ENCODE data around the gene GSTM4.

- TF ChIP-seq CTCF (IDR thresholded peaks at IDR 0.05) (no peak), SMC3 (IDR thresholded peaks at IDR 0.05) (no peak), RCOR1 (IDR thresholded peaks at IDR 0.05; ENCODE audit: low read depth, low read length) (no peak), RFX5 (IDR thresholded peaks at IDR 0.05) (no peak), MAZ (IDR thresholded peaks at IDR 0.05; ENCODE audit: borderline replicate concordance, low read depth, low read length) (no peak), POLR2A (IDR thresholded peaks at IDR 0.05; ENCODE audit: low read length) (no peak), BCL3 (IDR thresholded peaks at IDR 0.05) (no peak), JUN (IDR thresholded peaks at IDR 0.05) (no peak), CHD4 (IDR thresholded peaks at IDR 0.05; ENCODE audit: borderline replicate concordance) (no peak), MYC (IDR thresholded peaks at IDR 0.05; ENCODE audit: borderline replicate concordance, low read length) (no peak), TFCP2L1 (CRISPR knock-in tag; IDR thresholded peaks at IDR 0.05) (no peak), JUNB (IDR thresholded peaks at IDR 0.05) (no peak), REST (IDR thresholded peaks at IDR 0.05) (no peak), MAX (IDR thresholded peaks at IDR 0.05) (no peak)
Measured at GRCh38 chr1:109659997-109660690, 4.2 kb downstream of the GSTM4 start.
